HepG2 (cell line): ENCODE measurements around the gene DNAJC7. TPM values are rescaled to one million over a fixed set of nuclear protein-coding genes. Genes with fewer than 3 reads are reported as not detected.

ENCODE experiments used
- DMAP1 ChIP-seq: IDR thresholded peaks from 2 replicates; pipeline ENCODE4 v1.6.1; 2016
- HDAC1 ChIP-seq: sonication (generic); formaldehyde crosslinking; IDR thresholded peaks from 2 replicates; pipeline ENCODE4 v1.5.1; 2020; ENCODE audit warnings: mild to moderate bottlenecking, missing genetic modification reagents
- KIAA2018 ChIP-seq: sonication (generic); formaldehyde crosslinking; IDR thresholded peaks from 2 replicates; pipeline ENCODE4 v1.5.0; 2020; ENCODE audit warnings: mild to moderate bottlenecking, missing genetic modification reagents, borderline replicate concordance
- KLF12 ChIP-seq: sonication (generic); formaldehyde crosslinking; IDR thresholded peaks from 2 replicates; pipeline ENCODE4 v1.4.0; 2020; ENCODE audit warnings: missing genetic modification reagents, borderline replicate concordance
- MEF2D ChIP-seq: sonication (generic); formaldehyde crosslinking; IDR thresholded peaks from 2 replicates; pipeline ENCODE4 v1.5.1; 2020; ENCODE audit warnings: mild to moderate bottlenecking, missing genetic modification reagents
- NCOR1 ChIP-seq: fragments of 200-600 bp; sonication (generic); IDR thresholded peaks from 2 replicates; pipeline ENCODE4 v1.7.0; 2017; ENCODE audit warnings: antibody characterized with exemption, low read length, borderline replicate concordance
- NFE2L2 ChIP-seq: fragments of 150-350 bp; IDR thresholded peaks from 2 replicates; pipeline ENCODE4 v1.6.1; 2014; ENCODE audit warnings: low read length
- NFIC ChIP-seq: IDR thresholded peaks from 2 replicates; pipeline ENCODE4 v1.6.1; 2012; ENCODE audit warnings: mild to moderate bottlenecking, low read length, inconsistent platforms
- SMAD9 ChIP-seq: sonication (generic); formaldehyde crosslinking; IDR thresholded peaks from 2 replicates; pipeline ENCODE4 v1.5.1; 2020; ENCODE audit warnings: mild to moderate bottlenecking, missing genetic modification reagents
- ZBTB10 ChIP-seq: sonication (generic); formaldehyde crosslinking; IDR thresholded peaks from 2 replicates; pipeline ENCODE4 v1.4.0; 2020; ENCODE audit warnings: missing genetic modification reagents, borderline replicate concordance
- ZBTB33 ChIP-seq: sonication (generic); formaldehyde crosslinking; IDR thresholded peaks from 2 replicates; pipeline ENCODE4 v1.4.0; 2020; ENCODE audit warnings: missing genetic modification reagents
- ZBTB49 ChIP-seq: sonication (generic); formaldehyde crosslinking; IDR thresholded peaks from 2 replicates; pipeline ENCODE4 v1.4.0; 2020; ENCODE audit warnings: missing genetic modification reagents, borderline replicate concordance
- ZSCAN29 ChIP-seq: sonication (generic); formaldehyde crosslinking; conservative IDR thresholded peaks from 2 replicates; pipeline ENCODE4 v1.4.0; 2020; ENCODE audit warnings: mild to moderate bottlenecking, missing genetic modification reagents
- polyA plus RNA-seq, 8 experiments: library from polyadenylated mRNA; depleted of rRNA in 3 of 8; stranded (reverse) in 7 of 8; unstranded in 1 of 8; fragments of >200 nt; fragmentation: Illumina TruSeq in 4 of 8; extraction: Trizol in 4 of 8; gene quantifications; 2 replicates each; pipeline versions ENCODE4 v1.2.1 to v1.2.3, GENCODE V29; 2011 to 2016; ENCODE audit warnings: low read depth in 4 of 8, missing spikeins in 1 of 8, mixed read lengths in 1 of 8; ENCODE audit not compliant: insufficient read depth in 1 of 8
- total RNA-seq, 5 experiments: library from RNA; depleted of rRNA; stranded (reverse); fragments of >200 nt; fragmentation: Illumina TruSeq; extraction: Trizol; gene quantifications; 2 replicates each; pipeline ENCODE4 v1.2.3, GENCODE V29; 2016; ENCODE audit warnings: low read depth in 1 of 5

Gene DNAJC7
- total and polyA plus RNA-seq, 2 of the 13 experiments (the other 11 are each of a cell fraction or from before 2014, with no cell fraction given), result 47.7 to 132 TPM

- TF ChIP-seq ZBTB10 (no peak), DMAP1 (CRISPR knock-in tag) (peak; percentile 93), ZBTB49 (0 out of 2 replicates have a peak, but pooled peaks have one; percentile 24), KIAA2018 (CRISPR knock-in tag) (no peak), SMAD9 (CRISPR knock-in tag) (0 out of 2 replicates have a peak, but pooled peaks have one; percentile 59), HDAC1 (peak; percentile 77), NCOR1 (no peak), MEF2D (CRISPR knock-in tag) (peak; percentile 97), NFIC (no peak; the same call in 1 of the 2 replicates), KLF12 (CRISPR knock-in tag) (no peak), ZBTB33 (CRISPR knock-in tag) (peak; percentile 68), ZSCAN29 (CRISPR knock-in tag) (peak; percentile 95), NFE2L2 (no peak)
Observed at GRCh38 chr17:41930009-41930832, 87.0 kb downstream of the DNAJC7 start, which contains the start of gene ODAD4 (continued).
